CD4-positive, alpha-beta T cell treated with Interferon gamma for 1 hour (primary cell): ENCODE data around the gene PEMT.

Experiments used
- DNase-seq: peaks from one replicate; pipeline ENCODE4 v3.0.0-alpha.2; 2020

Gene PEMT

DNA sequence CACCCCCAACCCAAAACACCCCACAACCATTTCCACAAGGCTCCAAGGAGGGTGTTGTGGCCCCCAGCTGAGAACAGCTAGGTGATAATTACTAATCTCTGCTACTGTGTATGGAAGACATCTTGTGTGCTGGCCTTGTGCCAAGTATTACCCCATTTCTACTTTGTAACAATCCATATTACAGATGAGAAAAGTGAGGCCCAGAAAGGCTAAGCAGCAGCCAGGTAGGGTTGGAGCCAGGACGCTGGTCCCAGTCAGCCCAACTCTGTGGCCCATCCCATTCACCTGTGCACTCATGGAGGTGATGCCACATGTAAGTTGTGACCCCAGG lies 12.4 kb upstream of the PEMT start:
- DNase-seq, result no peak

- no peak for DNase-seq
These were observed 11.8 kb upstream of the PEMT start for GRCh38 chr17:17603178-17603894.

GRCh38 chr17:17599965-17600364 lies 8.5 kb upstream of the PEMT start:
- no peak for DNase-seq

DNA sequence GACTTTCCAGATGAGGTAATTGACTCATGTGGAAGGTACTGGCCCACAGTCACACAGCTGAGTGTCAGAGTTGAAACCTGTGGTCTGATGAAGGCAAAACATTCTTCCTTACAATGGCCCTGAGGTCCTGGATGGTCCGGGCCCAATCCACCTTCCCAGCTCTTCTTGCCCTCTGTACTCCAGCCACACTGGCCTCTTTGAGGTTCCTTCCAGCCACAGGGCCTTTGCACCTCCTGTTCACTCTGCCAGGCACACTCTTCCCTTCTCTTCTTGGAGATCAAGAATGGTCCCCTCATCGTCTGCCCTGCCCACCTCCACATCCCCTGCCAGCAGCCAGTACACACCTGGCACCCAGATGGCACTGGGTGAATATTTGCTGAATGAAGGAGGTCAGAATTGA lies 6.5 kb upstream of the PEMT start:
- no peak for DNase-seq

- no peak for DNase-seq
These were observed 4.2 kb upstream of the PEMT start for GRCh38 chr17:17595755-17596154.

- DNase-seq, result no peak
These were observed 1.7 kb upstream of the PEMT start for GRCh38 chr17:17593222-17593620.

GRCh38 chr17:17590883-17591354 lies 589 bp downstream of the PEMT start:
- no peak for DNase-seq

- no peak for DNase-seq
These were observed 1.3 kb downstream of the PEMT start for GRCh38 chr17:17590141-17590751.

DNA sequence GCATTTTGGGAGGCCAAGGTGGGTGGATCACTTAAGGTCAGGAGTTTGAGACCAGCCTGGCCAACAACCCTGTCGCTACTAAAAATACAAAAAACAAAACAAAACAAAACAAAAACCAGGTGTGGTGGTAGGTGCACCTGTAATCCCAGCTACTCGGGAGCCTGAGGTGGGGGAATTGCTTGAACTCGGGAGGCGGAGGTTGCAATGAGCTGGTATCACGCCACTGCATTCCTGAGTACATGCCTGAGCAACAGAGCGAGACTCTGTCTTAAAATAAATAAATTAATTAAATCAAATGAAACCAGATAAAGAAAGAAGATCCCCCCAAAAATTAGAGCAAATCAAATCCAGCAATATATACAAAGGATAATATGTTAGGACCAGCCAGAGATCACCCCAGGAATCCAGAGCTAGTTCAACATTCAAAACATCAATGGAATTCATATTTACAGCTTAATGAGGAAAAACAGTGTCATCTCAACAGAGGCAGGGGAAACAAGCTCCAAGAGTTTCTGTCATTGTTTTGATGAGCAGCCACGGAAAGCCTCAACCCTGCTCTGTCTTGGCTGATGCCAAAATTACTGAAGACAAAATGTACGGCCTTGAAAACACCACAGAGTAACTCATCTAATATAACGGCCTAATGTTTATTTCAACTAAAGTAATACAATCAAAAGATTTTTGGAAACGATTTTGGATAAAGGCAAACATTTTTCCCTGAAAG lies 3.7 kb downstream of the PEMT start:
- no peak for DNase-seq

GRCh38 chr17:17582372-17582771 lies 9.1 kb downstream of the PEMT start:
- no peak for DNase-seq

GRCh38 chr17:17581509-17581908 lies 10.0 kb downstream of the PEMT start:
- no peak for DNase-seq

GRCh38 chr17:17580662-17581470 lies 10.6 kb downstream of the PEMT start:
- no peak for DNase-seq

- DNase-seq, result no peak
These were observed 11.8 kb downstream of the PEMT start for GRCh38 chr17:17579691-17580090.

- DNase-seq, result no peak
These were observed 14.1 kb downstream of the PEMT start for GRCh38 chr17:17577373-17577772.

- DNase-seq, result no peak
These were observed 14.7 kb downstream of the PEMT start for GRCh38 chr17:17576772-17577234.

DNA sequence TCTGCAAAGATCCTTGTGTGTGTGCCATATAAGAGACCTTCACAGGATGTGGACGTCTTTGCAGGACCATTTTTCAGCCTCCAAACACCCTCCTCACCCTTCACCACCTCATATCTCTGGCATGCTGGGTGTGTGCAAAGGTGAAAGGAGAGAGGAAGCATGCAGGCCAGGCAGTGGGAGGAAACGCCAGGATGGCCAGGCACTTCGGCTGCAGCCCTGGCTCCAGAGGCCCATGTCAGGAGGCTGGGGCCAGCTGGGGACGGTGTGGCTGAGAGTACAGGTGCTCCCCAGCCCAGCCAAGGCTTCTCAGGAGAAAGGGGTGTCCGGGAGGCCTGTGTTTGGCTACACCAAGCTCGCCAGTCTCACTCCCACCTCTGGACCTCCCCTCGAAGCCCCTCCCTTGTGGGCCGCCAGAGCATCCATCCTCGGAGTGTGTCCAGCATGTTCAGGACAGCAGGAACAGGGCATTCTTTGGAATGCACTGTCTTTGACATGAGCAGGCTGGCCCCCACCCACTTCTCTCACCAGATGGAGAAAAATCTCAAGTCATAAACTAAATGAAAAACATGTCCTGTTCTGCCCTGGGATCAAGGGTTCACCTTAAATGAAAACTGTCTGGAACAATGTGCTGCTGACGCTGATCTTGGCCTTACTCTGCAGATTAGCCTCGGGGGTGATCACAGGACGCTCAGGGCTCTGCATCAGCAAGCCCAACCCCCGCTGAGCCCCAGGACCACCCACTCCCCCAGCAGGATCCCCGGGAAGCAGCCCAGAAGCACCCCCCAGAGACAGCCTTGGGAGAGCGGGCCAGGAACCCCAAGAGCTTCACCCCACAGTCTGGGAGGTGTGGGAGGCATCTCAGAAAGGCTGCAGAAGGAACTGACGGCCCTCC lies 15.9 kb downstream of the PEMT start:
- DNase-seq, result no peak

DNA sequence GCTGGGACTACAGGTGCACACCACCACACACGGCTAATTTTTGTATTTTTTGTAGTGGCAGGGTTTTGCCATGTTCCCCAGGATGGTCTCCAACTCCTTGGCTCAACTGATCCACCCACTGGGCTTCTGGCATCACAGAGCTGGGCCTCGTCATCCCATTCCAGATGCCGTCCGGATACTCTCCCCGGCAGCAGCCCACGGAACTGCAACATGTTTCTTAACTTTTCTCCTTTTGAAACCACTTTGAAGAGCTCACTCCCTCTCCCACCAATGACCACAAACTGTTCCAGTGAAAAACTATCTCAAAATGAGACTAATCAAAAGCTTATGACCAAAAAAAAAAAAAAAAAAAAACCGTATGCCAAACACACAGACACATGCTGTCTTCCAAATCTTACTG lies 17.6 kb downstream of the PEMT start:
- DNase-seq, result no peak

DNA sequence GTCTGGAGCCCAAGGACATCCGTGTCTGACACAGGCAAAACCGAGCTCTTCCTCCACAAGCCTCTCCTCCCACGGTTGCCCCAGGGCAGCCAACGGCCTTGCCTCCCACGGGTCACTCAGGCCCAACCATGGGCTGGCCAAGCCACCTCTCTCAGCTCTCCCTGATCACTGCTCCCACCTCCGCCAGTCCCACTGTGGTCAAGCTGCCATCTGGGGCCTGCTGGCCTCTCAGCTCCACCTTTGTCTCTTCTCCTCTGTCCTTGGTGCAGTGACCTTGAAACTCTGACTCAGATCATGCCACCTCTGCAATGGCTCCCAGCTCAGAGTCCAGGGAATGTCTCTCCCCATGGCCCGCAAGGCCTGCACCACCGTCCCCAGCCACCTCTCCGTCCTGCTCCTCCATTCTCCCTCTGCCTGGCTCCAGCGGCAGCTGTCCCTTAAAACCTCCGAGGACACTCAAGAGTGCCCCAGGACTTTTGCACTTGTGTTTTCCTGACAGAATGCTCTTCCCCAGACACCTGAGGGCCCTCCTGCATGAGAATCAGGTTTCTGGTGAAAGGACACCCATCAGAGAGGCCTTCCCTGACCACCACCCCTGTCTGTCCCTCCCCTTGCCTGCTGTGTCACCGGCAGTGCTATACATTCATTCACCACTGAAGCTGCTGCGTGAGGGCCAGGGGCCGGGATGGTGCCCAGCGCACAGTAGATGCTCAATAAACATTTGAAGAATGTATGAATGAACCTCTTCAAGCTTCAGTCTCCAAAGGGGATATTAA lies 19.3 kb downstream of the PEMT start:
- DNase-seq, result no peak

- DNase-seq, result no peak
These were observed 20.5 kb downstream of the PEMT start for GRCh38 chr17:17570798-17571716.

GRCh38 chr17:17570140-17570797 lies 21.2 kb downstream of the PEMT start:
- no peak for DNase-seq
